ENCODE data around the gene ADH1B. TPM values are rescaled to one million over a fixed set of nuclear protein-coding genes. Genes with fewer than 3 reads are reported as not detected.

ADH1B gene
- total and polyA plus RNA-seq, 9 of the 15 experiments (the other 6 are each of a cell fraction or from before 2014, with no cell fraction given), result 0.71 TPM; not detected in 8

- no peak for TF ChIP-seq ZNF197 (CRISPR knock-in tag; IDR thresholded peaks at IDR 0.05; ENCODE audit: low read depth)
- no peak for TF ChIP-seq SMAD4 (CRISPR knock-in tag; conservative IDR thresholded peaks at IDR 0.05)
- TF ChIP-seq ATF2 (CRISPR knock-in tag; IDR thresholded peaks at IDR 0.05), result no peak
- TF ChIP-seq ZKSCAN3 (CRISPR knock-in tag; IDR thresholded peaks at IDR 0.05), result no peak
These were observed 13.7 kb upstream of the ADH1B start (continued) for GRCh38 chr4:99334880-99335279.

- in situ Hi-C loops (cut with MboI) (no loop called here), intact Hi-C loops (cut with micrococcal nuclease) (no loop called here)
- BruUV-seq (replicated peaks), result no TSS peak
- FAIRE-seq (no peak), ATAC-seq (no peak), DNase-seq (ENCODE audit: extremely low read depth in 1 of 4, low spot score in 3 of 4) (no peak)
- Histone ChIP-seq H2AFZ (ENCODE audit: low read depth, low read length) (no peak overlapping the region), H3K27me3 (ENCODE audit: control insufficient read depth in 2 of 2, insufficient read depth in 2 of 2, low read length in 2 of 2) (no peaks in the 10 kb centered on the region), H3K36me3 (ENCODE audit: control insufficient read depth, insufficient read depth, low read length) (no peaks in the 10 kb centered on the region), H3K4me2 (ENCODE audit: insufficient read depth, low read length) (no peak overlapping the region), H3K9ac (ENCODE audit: insufficient read depth in 1 of 2, low read depth in 2 of 2, low read length in 2 of 2) (no peak overlapping the region), H3K4me3 (no peak overlapping the region), H4K20me1 (replicated peaks; ENCODE audit: control insufficient read depth, insufficient read depth, low read length) (no peaks in the 10 kb centered on the region), H3K9me3 (replicated peaks; ENCODE audit: control insufficient read depth, insufficient read depth, low read depth, low read length) (no peaks in the 10 kb centered on the region), H3K4me1 (replicated peaks in 1 of 2; ENCODE audit: control insufficient read depth in 2 of 2, insufficient read depth in 2 of 2, low read length in 2 of 2) (no peaks in the 10 kb centered on the region), H3K27ac (ENCODE audit: extremely low read depth, low read depth, low read length) (no peak overlapping the region), H3K79me2 (ENCODE audit: control insufficient read depth, insufficient read depth, low read length) (no peaks in the 10 kb centered on the region), H3K9me1 (ENCODE audit: control insufficient read depth, insufficient read depth, low read length) (no peaks in the 10 kb centered on the region)
- ChIA-PET POLR2A (no interaction called here), CTCF (ENCODE audit: low intra/inter-chr PET ratio) (no interaction called here)
- WGBS (ENCODE audit: insufficient coverage, low coverage, missing lambda C conversion rate), result 4% methylated on average over 3 of the region's 3 CpGs
- TF ChIP-seq ZBTB7A (IDR thresholded peaks at IDR 0.05; ENCODE audit: borderline replicate concordance, control insufficient read depth, low read depth, low read length) (no peak), NR0B1 (IDR thresholded peaks at IDR 0.05; ENCODE audit: partially characterized antibody) (no peak), ZHX1 (conservative IDR thresholded peaks at IDR 0.05; ENCODE audit: low read length) (no peak), ZMIZ1 (IDR thresholded peaks at IDR 0.05; ENCODE audit: low read depth in 2 of 2, low read length in 2 of 2) (no peak), SUPT5H (IDR thresholded peaks at IDR 0.05) (no peak), FOXJ2 (tag; IDR thresholded peaks at IDR 0.05) (no peak), TCFL5 (CRISPR knock-in tag; conservative IDR thresholded peaks at IDR 0.05) (no peak), HNRNPUL1 (IDR thresholded peaks at IDR 0.05; ENCODE audit: low read length) (no peak), ZNF165 (CRISPR knock-in tag; IDR thresholded peaks at IDR 0.05; ENCODE audit: borderline replicate concordance) (no peak)
These were observed 9.4 kb upstream of the ADH1B start for GRCh38 chr4:99330648-99331047.

Data from K562 (cell line).